HG03139 (cell line): ENCODE measurements around the gene XYLT2.
A peak's percentile ranks its signal among the peaks of the same experiment; 100 is the strongest.
"Not testable (repeated sequence)": the region's sequence is repeated elsewhere in the genome, so short reads cannot be mapped to it uniquely, and the experiment has no call there.

Source experiments
- ATAC-seq: cut with Tn5 transposase; IDR thresholded peaks from one replicate; pipeline ENCODE4 v1.9.1; 2021; ENCODE audit not compliant: unreplicated experiment

The XYLT2 gene

DNA sequence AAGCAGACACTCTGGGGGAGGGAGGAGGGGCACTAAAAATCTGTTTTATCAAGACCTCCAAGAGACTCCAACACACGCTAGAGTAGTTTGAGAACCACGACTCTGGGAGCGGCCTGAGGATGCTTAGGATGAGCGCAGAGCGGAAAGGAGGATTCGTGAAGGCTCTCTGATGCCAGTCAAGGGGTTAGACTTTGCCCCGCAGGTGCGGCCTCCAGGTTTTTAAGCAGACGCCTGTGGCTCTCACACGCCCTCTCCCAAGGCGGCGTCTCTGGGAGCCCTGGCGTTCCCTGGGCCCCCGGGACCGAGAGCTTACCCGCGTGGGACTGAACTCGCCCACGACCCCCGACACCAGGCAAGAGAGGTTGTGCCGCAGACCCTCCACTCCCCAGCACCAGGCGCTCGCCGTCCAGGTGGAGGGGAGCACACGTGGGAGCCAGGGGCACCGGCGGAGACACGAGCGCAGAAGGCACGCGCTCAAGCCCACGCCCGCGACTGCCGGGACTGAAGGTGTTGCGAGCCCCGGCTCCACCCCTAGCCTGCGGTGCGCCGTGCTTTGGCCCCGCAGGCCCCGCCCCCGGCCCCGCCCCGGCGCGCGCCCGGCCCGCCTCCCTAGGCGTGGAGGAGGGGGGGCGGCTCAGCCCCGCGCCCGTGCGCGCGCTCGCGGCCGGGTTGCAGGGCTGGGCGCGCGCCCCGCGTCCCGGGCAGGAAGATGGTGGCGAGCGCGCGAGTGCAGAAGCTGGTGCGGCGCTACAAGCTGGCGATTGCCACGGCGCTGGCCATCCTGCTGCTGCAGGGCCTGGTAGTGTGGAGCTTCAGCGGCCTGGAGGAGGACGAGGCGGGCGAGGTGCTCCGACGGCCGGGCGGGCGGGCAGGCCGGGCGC, at the start of gene XYLT2:
Gene XYLT2, plus strand, starts transcription at position 695 of the 881 bp plus-strand sequence. Its CDS starts 15 bp downstream, at position 710.
- ATAC-seq, result peak; percentile 78

DNA sequence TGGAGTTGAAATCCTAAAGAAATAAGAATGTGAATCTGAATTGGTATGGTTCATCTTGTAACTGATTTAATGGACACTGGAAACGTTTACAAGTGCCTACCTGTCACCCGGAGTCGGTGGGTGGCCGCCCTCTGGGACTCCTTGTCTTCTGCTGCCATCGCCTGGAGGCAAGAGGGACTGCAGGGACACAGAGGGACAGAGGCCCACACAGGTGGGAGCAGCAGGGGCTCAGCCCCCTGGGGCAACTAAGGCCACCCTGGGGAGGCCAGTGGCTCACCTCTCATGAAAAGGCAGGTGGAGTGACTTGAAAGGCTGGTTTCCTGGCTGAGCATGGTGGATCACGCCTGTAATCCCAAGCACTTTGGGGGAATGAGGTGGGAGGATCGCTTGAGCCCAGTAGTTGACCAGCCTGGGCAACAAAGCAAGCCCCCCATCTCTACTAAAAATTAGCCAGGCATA, 48.5 kb upstream of the XYLT2 start:
- peak; percentile 60 for ATAC-seq

GRCh38 chr17:50298018-50298417, 47.9 kb upstream of the XYLT2 start:
- ATAC-seq, result no peak

GRCh38 chr17:50299776-50300175, 46.1 kb upstream of the XYLT2 start:
- ATAC-seq, result no peak

DNA sequence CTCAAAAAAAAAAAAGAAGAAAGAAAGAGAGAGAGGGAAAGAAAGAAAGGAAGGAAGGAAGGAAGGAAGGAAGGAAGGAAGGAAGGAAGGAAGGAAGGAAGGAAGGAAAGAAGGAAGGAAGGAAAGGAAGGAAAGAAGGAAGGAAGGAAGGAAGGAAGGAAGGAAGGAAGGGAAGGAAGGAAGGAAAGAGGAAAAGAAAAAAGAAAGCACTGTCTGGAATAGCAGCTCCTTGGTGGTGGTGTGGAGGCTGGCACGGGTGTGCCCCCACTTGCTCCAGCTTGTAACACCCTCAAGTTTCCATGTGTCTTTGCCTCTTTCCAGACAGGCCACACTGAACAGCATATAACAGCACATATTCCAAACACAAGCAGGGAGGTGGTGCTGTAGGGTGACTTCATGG, 45.1 kb upstream of the XYLT2 start:
- ATAC-seq, result not testable (repeated sequence)

GRCh38 chr17:50301891-50302584, 43.9 kb upstream of the XYLT2 start:
- no peak for ATAC-seq

GRCh38 chr17:50303051-50303450, 42.9 kb upstream of the XYLT2 start:
- no peak for ATAC-seq

- no peak for ATAC-seq
Observed at GRCh38 chr17:50303596-50303995, 42.3 kb upstream of the XYLT2 start.

DNA sequence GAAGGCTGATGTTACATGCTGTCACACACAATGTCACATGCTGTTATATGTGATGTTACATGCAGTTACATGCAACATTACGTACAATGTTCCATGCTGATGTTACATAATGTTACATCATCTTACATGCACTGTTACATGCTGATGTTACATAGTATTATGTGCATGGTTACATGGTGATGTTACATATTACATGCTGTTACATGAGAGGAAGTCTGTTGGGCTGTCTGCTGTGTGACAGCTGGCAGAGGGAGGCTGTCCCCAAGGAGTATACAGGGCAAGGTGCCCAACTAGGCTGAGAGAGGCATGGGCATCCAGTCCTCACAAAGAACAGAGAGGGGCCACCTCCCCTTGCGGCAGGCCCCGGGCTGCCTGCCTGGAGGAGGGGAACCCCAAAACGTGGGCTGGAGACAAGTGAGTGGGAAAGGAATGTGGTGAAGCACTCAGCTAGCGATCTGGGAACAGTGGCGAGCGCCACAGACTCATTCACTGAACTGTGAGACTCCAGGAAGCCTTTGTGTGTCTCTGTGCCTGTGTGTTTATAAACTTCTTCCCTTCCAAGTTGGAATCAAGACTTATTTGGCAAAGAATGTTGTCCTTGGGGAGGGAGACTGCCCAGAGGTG, 41.0 kb upstream of the XYLT2 start:
- no peak for ATAC-seq

- no peak for ATAC-seq
Observed at GRCh38 chr17:50307654-50308053, 38.3 kb upstream of the XYLT2 start.

GRCh38 chr17:50308666-50309065, 37.3 kb upstream of the XYLT2 start:
- no peak for ATAC-seq

- ATAC-seq, result no peak
Observed at GRCh38 chr17:50310455-50311111, 35.3 kb upstream of the XYLT2 start.

GRCh38 chr17:50311112-50311460, 34.8 kb upstream of the XYLT2 start:
- no peak for ATAC-seq

- no peak for ATAC-seq
Observed at GRCh38 chr17:50311483-50311882, 34.4 kb upstream of the XYLT2 start.

GRCh38 chr17:50312308-50312707, 33.6 kb upstream of the XYLT2 start:
- ATAC-seq, result no peak

- no peak for ATAC-seq
Observed at GRCh38 chr17:50314456-50315011, 31.4 kb upstream of the XYLT2 start.

DNA sequence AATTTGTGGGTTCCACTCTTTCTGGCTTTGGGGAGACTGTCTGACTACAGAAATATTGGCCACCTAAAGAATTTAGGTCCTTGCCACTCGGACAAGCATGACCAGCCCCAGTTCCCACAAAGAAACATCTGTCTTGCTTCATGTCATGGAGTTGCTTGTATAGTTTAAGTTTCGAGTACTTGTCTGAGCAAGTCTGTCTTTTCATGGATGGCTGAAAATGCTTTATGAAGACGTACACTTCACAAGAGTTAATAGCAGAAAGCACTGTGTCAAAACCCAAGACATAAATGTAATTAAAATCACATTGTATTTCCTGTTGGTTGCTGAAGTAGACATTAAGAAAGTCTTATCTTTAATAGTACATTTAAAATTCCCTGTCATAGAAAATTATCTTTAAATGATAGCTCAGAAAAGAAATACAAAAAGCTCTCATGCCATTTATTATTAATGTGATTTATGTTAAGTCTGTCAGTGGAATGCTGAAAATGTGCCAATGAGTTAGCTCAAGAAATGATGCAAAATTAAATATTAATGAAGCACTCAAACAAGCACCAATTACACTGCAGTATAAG, 29.8 kb upstream of the XYLT2 start:
- ATAC-seq, result no peak

- not testable (repeated sequence) for ATAC-seq
Observed at GRCh38 chr17:50316660-50317059, 29.3 kb upstream of the XYLT2 start.

GRCh38 chr17:50317121-50317520, 28.8 kb upstream of the XYLT2 start:
- ATAC-seq, result no peak

- no peak for ATAC-seq
Observed at GRCh38 chr17:50318501-50319285, 27.2 kb upstream of the XYLT2 start.
